NCI-H1417 treated with DMSO at 0.1 percent for 48 hours (cell line): ENCODE data around the gene MTX1.
A peak's percentile ranks its signal among the peaks of the same experiment; 100 is the strongest.
"Not testable (repeated sequence)": the region's sequence is repeated elsewhere in the genome, so short reads cannot be mapped to it uniquely, and the experiment has no call there.

ENCODE experiments used
- DNase-seq: peaks from one replicate; lab custom pipeline; 2025; lab: John Stamatoyannopoulos, UW

Gene MTX1

GRCh38 chr1:155209312-155209721 lies 822 bp downstream of the MTX1 start:
- DNase-seq, result no peak

GRCh38 chr1:155210314-155211104 lies 2.0 kb downstream of the MTX1 start:
- no peak for DNase-seq

GRCh38 chr1:155211381-155212050 lies 3.0 kb downstream of the MTX1 start:
- DNase-seq, result not testable (repeated sequence)

GRCh38 chr1:155212051-155212440 lies 3.6 kb downstream of the MTX1 start:
- not testable (repeated sequence) for DNase-seq

GRCh38 chr1:155214702-155215101 lies 6.2 kb downstream of the MTX1 start:
- DNase-seq, result not testable (repeated sequence)

GRCh38 chr1:155218854-155219591 lies 10.5 kb downstream of the MTX1 start:
- DNase-seq, result no peak

GRCh38 chr1:155219592-155220031 lies 11.1 kb downstream of the MTX1 start:
- DNase-seq, result no peak

- not testable (repeated sequence) for DNase-seq
Measured at GRCh38 chr1:155220211-155220965, 11.9 kb downstream of the MTX1 start.

GRCh38 chr1:155223047-155223446 lies 14.6 kb downstream of the MTX1 start:
- no peak for DNase-seq

- not testable (repeated sequence) for DNase-seq
Measured at GRCh38 chr1:155225404-155225759, 16.9 kb downstream of the MTX1 start.

- DNase-seq, result peak; percentile 48
Measured at GRCh38 chr1:155226188-155226909, 17.9 kb downstream of the MTX1 start.

- no peak for DNase-seq
Measured at GRCh38 chr1:155226910-155227260, 18.4 kb downstream of the MTX1 start.

GRCh38 chr1:155227261-155228095 lies 19.0 kb downstream of the MTX1 start:
- DNase-seq, result peak; percentile 98

GRCh38 chr1:155228096-155228427 lies 19.6 kb downstream of the MTX1 start:
- no peak for DNase-seq

GRCh38 chr1:155231302-155231701 lies 22.8 kb downstream of the MTX1 start:
- not testable (repeated sequence) for DNase-seq

- DNase-seq, result not testable (repeated sequence)
Measured at GRCh38 chr1:155232001-155232978, 23.8 kb downstream of the MTX1 start.

- not testable (repeated sequence) for DNase-seq
Measured at GRCh38 chr1:155233502-155233901, 25.0 kb downstream of the MTX1 start.

GRCh38 chr1:155235375-155235774 lies 26.9 kb downstream of the MTX1 start:
- not testable (repeated sequence) for DNase-seq

GRCh38 chr1:155236451-155236850 lies 28.0 kb downstream of the MTX1 start:
- DNase-seq, result no peak
